Large intestine (tissue), 3 donors: Measurements from ENCODE around the gene PIK3R5. TPM values are rescaled to one million over a fixed set of nuclear protein-coding genes. Genes with fewer than 3 reads are reported as not detected.

Source experiments
- DNase-seq, 2 donors: peaks; one replicate each; pipeline versions ENCODE4 v3.0.0 to v3.0.0-alpha.2; 2013
- H3K27ac ChIP-seq: one replicate; pipeline ENCODE4 v1.5.1; 2013; ENCODE audit warnings: low read length
- H3K27me3 ChIP-seq: 2 replicates; pipeline ENCODE4 v1.6.1; 2013; ENCODE audit warnings: low read length; ENCODE audit not compliant: control insufficient read depth, insufficient read depth
- H3K36me3 ChIP-seq: 2 replicates; pipeline ENCODE4 v1.6.1; 2013; ENCODE audit warnings: low read length; ENCODE audit not compliant: control insufficient read depth, insufficient read depth
- H3K4me1 ChIP-seq: one replicate; pipeline ENCODE4 v1.6.1; 2013; ENCODE audit warnings: low read length; ENCODE audit not compliant: control insufficient read depth, insufficient read depth
- H3K4me3 ChIP-seq: one replicate; pipeline ENCODE4 v1.5.1; 2013; ENCODE audit warnings: low read length
- H3K9me3 ChIP-seq: one replicate; pipeline ENCODE4 v1.6.1; 2013; ENCODE audit warnings: mild to moderate bottlenecking, low read depth, low read length, moderate library complexity; ENCODE audit not compliant: control insufficient read depth
- WGBS: methylation state at CpG from one replicate; pipeline ENCODE4 v1.1.5; 2013; ENCODE audit warnings: low lambda C conversion rate; ENCODE audit not compliant: insufficient coverage; 5-methylcytosine and 5-hydroxymethylcytosine counted together
- polyA plus RNA-seq: library from polyadenylated mRNA; unstranded; fragments of 120-200 nt; gene quantifications from one replicate; pipeline ENCODE4 v1.2.1, GENCODE V29; 2013

Gene PIK3R5
- polyA plus RNA-seq, 1 donor = 3.2 TPM

DNA sequence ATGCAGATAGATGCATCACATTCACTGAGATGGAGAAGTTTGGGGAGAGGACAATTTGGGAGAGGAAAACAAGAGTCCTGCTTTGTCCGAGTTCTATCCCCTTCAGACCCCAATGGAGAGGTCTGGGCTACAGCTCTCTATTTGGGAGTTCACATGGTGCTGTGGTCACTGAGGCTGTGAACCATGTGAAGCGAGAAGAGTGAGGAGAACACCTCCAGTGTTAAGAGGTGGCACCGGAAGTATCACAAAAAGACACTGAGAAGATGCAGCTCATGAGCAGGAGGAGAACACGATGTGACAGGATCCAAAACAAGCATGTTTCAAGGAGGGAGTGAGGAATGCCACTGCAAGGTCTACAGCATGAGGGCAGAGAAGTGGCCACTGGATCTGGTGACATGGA is 39.7 kb downstream of the PIK3R5 start:
- 83% methylated on average over 2 of the region's 4 CpGs for WGBS
- Histone ChIP-seq H3K4me3 (no peak overlapping the region), H3K4me1 (no peaks in the 10 kb centered on the region)

DNA sequence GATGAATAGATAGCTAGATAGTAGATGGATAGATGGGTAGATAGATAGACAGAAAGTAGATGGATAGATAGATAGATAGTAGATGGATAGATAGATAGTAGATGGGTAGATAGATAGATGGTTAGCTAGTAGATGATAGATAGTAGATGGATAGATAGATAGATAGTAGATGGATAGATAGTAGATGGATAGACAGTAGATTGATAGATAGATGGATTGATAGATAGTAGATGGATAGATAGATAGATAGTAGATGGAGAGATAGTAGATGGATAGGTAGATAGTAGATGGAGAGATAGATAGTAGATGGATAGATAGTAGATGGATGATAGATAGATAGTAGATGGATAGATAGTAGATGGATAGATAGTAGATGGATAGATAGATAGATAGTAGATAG is 40.4 kb downstream of the PIK3R5 start:
- Histone ChIP-seq H3K9me3 (peaks cover 9% of the 10 kb centered on the region), H3K36me3 (no peaks in the 10 kb centered on the region), H3K27me3 (no peaks in the 10 kb centered on the region), H3K4me3 (no peak overlapping the region), H3K27ac (no peak overlapping the region), H3K4me1 (no peaks in the 10 kb centered on the region)
- no peak for DNase-seq

More for the DNA sequence above, 39.7 kb downstream of the PIK3R5 start:
- Histone ChIP-seq H3K36me3 (no peaks in the 10 kb centered on the region), H3K27me3 (no peaks in the 10 kb centered on the region), H3K9me3 (peaks cover 9% of the 10 kb centered on the region), H3K27ac (no peak overlapping the region)
- no peak for DNase-seq

DNA sequence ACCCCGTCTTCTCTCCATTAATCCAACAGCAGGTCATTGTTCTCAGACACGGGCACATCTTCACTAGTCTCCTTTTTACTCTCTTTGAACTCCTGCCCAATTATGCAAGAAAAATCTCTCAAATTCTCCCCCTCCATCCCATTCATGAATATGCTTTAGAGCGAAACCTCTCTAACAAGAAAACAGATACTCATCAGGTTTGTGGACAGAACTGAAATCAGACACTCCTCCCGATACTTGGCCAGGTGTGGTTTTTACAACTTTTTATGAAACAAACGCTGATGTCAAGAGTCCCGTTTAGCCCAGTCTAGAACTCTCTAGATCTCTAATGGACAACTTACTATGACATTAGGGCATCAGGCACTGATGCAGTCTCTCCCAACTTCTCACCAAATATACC is 40.9 kb downstream of the PIK3R5 start:
- Histone ChIP-seq H3K9me3 (peaks cover 9% of the 10 kb centered on the region), H3K27me3 (no peaks in the 10 kb centered on the region), H3K27ac (no peak overlapping the region), H3K4me3 (no peak overlapping the region), H3K4me1 (no peaks in the 10 kb centered on the region), H3K36me3 (no peaks in the 10 kb centered on the region)
- WGBS = 82% methylated on average over 3 of the region's 6 CpGs
- no peak for DNase-seq

DNA sequence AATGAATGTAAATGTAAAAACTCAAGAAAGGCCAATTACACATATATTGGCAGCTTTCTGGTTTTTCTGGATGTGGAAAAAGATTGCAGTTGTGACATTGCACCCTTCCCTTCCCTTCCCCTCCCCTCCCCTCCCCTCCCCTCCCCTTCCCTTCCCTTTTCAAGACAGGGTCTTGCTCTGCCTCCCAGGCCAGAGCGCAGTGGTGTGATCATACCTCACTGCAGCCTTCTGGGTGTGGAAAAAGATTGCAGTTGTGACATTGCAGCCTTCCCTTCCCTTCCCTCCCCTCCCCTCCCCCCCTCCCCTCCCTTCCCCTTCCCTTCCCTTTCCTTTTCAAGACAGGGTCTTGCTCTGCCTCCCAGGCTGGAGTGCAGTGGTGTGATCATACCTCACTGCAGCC is 41.7 kb downstream of the PIK3R5 start:
- Histone ChIP-seq H3K36me3 (no peaks in the 10 kb centered on the region), H3K9me3 (peaks cover 8% of the 10 kb centered on the region), H3K4me3 (no peak overlapping the region), H3K27me3 (no peaks in the 10 kb centered on the region), H3K27ac (no peak overlapping the region), H3K4me1 (no peaks in the 10 kb centered on the region)
- no peak for DNase-seq
- WGBS = no CpG with 5 or more reads among the region's 1 CpG

DNA sequence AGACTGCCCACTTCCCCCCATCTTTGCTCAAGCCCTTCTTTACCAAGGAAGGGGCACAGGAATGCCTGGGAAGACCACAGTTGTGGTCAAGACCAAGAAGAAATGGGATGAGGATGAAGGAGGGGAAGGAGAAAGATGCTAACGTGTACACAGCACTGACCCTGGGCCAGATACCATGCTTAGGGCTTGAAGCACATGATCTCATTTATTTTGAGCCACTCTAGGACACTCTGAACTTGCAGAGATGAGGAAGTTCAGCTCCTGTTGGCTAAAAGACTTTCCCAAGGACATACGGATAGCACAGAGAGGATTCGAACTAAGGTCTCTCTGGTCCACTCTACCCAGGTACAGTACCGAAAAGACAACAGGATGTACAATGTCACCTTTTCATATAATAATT is 42.6 kb downstream of the PIK3R5 start:
- Histone ChIP-seq H3K27ac (no peak overlapping the region), H3K27me3 (no peaks in the 10 kb centered on the region), H3K9me3 (peaks cover 4% of the 10 kb centered on the region), H3K4me1 (no peaks in the 10 kb centered on the region), H3K36me3 (no peaks in the 10 kb centered on the region), H3K4me3 (no peak overlapping the region)
- WGBS = no CpG with 5 or more reads among the region's 4 CpGs
- DNase-seq = no peak

DNA sequence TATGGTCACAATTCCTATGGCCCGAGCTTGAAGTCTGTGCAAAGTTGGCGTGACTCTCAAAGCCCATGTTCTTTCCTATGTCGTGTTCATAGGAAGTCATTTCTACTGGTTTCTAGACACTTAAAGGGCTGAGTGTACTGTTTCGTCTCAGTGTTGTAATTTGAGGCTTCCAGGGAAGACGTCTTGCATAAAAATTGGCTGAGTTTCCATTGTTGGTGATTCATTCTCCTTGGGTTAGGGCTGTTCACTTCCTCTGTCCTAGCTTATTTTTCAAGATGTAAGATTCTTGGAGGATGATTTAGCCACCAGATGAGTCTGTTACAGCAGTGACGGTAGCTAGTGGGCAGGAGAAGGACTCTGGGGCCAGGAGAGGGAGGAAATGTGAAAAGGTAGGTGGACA is 43.1 kb downstream of the PIK3R5 start:
- peaks cover 4% of the 10 kb centered on the region for H3K9me3 ChIP-seq
- no peaks in the 10 kb centered on the region for H3K4me1 ChIP-seq
- no peaks in the 10 kb centered on the region for H3K36me3 ChIP-seq
- WGBS = no CpG with 5 or more reads among the region's 6 CpGs
- H3K27me3 ChIP-seq = no peaks in the 10 kb centered on the region
- DNase-seq = no peak
- no peak overlapping the region for H3K27ac ChIP-seq
- no peak overlapping the region for H3K4me3 ChIP-seq

DNA sequence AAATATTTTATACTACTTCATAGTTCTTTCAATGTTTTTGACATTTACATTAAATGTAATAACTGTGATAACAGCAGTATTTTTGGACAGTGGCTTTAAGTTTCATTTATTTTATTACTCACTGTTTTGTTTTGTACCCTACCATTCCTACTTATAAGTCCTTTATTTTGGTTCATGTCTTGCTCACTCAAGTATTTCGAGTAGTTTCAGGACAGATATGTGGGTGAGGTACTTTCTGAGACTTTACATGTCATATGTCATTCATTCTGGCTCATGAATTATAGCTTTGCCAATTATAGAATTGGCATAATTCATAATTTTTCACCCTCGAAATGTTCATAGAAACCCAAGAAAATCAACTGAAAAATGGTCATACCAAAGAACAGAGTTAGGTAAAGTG is 44.4 kb downstream of the PIK3R5 start:
- Histone ChIP-seq H3K27me3 (no peaks in the 10 kb centered on the region), H3K27ac (no peak overlapping the region), H3K9me3 (no peaks in the 10 kb centered on the region), H3K36me3 (no peaks in the 10 kb centered on the region), H3K4me3 (no peak overlapping the region), H3K4me1 (no peaks in the 10 kb centered on the region)
- 80% methylated on average over 1 of the region's 2 CpGs for WGBS
- DNase-seq = no peak

DNA sequence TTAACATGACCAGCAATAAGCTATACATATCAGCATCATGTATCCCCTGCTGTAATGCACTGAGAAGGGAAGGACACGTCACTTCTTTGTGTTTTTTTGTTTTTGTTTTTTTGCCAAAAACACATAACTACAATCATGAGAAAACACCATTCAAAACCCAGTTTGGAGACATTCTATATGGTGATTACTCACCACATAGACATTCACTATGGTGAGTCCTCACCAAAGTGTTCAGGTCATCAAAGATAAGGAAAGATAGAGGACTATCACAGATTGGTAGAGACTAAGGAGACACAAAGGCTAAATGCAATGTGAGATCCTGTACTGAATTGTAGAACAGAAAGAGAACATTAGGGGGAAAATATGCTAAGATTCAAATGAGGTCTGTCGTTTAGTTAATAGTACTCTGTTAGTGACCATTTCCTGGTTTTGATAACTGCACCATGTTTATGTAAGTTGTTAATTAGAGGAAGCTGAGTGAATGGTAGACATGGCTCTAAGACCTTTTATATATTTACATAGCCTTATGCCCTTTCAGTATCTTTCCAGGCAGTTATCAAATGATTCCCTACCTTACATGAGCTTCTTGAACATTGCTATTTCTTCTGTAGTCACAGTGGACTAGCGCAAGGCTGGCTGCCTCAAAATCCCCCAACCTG is 46.6 kb downstream of the PIK3R5 start:
- no peaks in the 10 kb centered on the region for H3K4me1 ChIP-seq
- no peaks in the 10 kb centered on the region for H3K36me3 ChIP-seq
- H3K9me3 ChIP-seq = no peaks in the 10 kb centered on the region
- WGBS = 83% methylated on average over 1 of the region's 3 CpGs
- no peak overlapping the region for H3K27ac ChIP-seq
- H3K4me3 ChIP-seq = no peak overlapping the region
- no peak for DNase-seq
- H3K27me3 ChIP-seq = no peaks in the 10 kb centered on the region

DNA sequence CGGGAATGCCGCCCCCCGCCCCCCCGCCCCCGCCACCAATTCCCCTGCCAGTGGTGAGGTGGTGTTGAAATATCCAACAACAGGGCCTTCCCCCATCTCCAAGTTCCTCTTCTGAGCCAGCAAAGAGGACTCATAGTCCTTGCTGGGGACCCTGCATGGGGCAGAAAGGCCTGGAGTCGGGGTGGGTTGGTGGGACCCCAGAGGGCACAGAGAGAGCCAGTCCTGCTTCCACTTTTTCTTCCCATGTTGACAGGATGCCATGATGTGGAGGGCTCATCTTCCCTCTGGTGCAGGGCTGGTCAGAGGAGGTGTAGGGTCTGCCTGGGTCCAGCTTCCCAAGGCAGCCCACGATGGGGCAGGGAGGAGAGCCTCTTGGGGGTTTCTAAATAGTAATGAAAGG is 49.0 kb downstream of the PIK3R5 start:
- WGBS = no CpG with 5 or more reads among the region's 7 CpGs
- no peak overlapping the region for H3K27ac ChIP-seq

DNA sequence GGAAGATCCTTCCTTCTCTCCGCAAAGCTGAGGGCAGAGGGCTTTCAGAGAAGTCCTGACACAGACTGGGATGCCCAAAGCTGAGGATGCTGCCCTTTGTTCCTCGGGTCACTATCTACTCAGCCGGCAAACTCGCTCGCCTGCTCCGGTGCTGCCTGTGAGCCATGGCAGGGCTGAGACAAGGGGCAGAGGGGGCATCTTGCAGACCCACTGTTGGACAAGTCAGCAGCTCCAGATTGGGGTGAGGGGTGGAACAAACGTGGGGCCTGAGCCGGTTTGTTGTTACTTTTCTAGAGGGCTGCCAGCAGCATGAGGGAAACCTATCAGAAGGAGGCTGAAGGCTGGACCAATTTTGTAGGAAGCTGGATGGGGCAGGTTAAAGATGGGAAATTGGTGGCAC is 51.0 kb downstream of the PIK3R5 start:
- H3K4me3 ChIP-seq = no peak overlapping the region
- no peaks in the 10 kb centered on the region for H3K4me1 ChIP-seq
- H3K27ac ChIP-seq = no peak overlapping the region
- no peaks in the 10 kb centered on the region for H3K36me3 ChIP-seq
- DNase-seq = no peak
- H3K27me3 ChIP-seq = peaks cover 6% of the 10 kb centered on the region
- H3K9me3 ChIP-seq = no peaks in the 10 kb centered on the region
- WGBS = no CpG with 5 or more reads among the region's 8 CpGs

More for the DNA sequence above, 49.0 kb downstream of the PIK3R5 start:
- no peak overlapping the region for H3K4me3 ChIP-seq
- H3K9me3 ChIP-seq = no peaks in the 10 kb centered on the region
- H3K4me1 ChIP-seq = no peaks in the 10 kb centered on the region
- H3K27me3 ChIP-seq = peaks cover 2% of the 10 kb centered on the region
- DNase-seq = no peak
- H3K36me3 ChIP-seq = no peaks in the 10 kb centered on the region

DNA sequence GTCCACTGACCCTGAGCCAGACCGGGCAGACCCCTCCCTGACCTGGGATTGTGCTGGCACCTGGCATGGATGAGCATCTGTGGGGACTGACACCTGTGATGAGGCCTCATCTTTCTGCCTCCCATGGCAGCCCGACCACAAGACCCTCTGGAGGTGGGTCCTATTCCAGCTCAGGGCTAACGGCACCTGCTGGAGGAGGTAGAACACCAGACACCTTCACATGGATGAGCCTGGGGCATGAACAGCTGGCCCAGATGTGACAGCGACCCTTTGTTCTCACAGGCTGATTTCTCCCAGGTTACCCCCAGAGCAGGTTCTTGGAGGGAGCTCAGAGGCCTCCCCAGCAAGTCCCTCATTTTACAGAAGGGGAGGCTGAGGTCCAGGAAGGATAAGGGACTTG is 51.6 kb downstream of the PIK3R5 start:
- no CpG with 5 or more reads among the region's 4 CpGs for WGBS
- Histone ChIP-seq H3K36me3 (no peaks in the 10 kb centered on the region), H3K27me3 (peaks cover 6% of the 10 kb centered on the region), H3K4me3 (no peak overlapping the region), H3K9me3 (no peaks in the 10 kb centered on the region), H3K4me1 (no peaks in the 10 kb centered on the region), H3K27ac (no peak overlapping the region)
- DNase-seq = no peak
